Adrenal gland (tissue), 12 donors: ENCODE results near the gene TNFAIP3. TPM values are rescaled to one million over a fixed set of nuclear protein-coding genes. Genes with fewer than 3 reads are reported as not detected.

Source experiments
- DNase-seq, 7 donors: peaks; one replicate each; pipeline ENCODE4 v3.0.0-alpha.2; 2019 to 2020
- H3K27ac ChIP-seq, 5 donors: fragments of 200-600 bp; sonication (generic) in 4 of 5; 1 replicate in 3 of 5; 2 replicates in 2 of 5; pipeline versions ENCODE4 v1.5.1 to v1.8.0; 2016 to 2020; ENCODE audit warnings: mild to moderate bottlenecking in 1 of 5
- H3K27me3 ChIP-seq: fragments of 200-600 bp; 2 replicates; pipeline ENCODE4 v1.8.0; 2021
- H3K36me3 ChIP-seq, 2 donors: fragments of 200-600 bp; replicated peaks in 1 of 2; 1 replicate in 1 of 2; 2 replicates in 1 of 2; pipeline versions ENCODE4 v1.5.1 to v1.8.0; 2018 to 2022
- H3K4me1 ChIP-seq, 2 donors: fragments of 200-600 bp; replicated peaks in 1 of 2; 1 replicate in 1 of 2; 2 replicates in 1 of 2; pipeline versions ENCODE4 v1.5.1 to v1.8.0; 2018 to 2021
- H3K4me3 ChIP-seq, 4 donors: fragments of 200-600 bp; sonication (generic) in 3 of 4; one replicate each; pipeline ENCODE4 v1.5.1; 2016 to 2018
- H3K9me3 ChIP-seq, 3 donors: fragments of 200-600 bp; sonication (generic) in 1 of 3; replicated peaks in 1 of 3; 1 replicate in 2 of 3; 2 replicates in 1 of 3; pipeline versions ENCODE4 v1.5.1 to v1.8.0; 2016 to 2021
- CTCF ChIP-seq, 6 experiments: fragments of 450-650 bp in 4 of 6; fragments of 200-600 bp in 2 of 6; sonication (generic) in 1 of 6; IDR thresholded peaks; 1 replicate in 5 of 6; 2 replicates in 1 of 6; pipeline versions ENCODE4 v1.5.1 to v1.8.0; 2016 to 2021; ENCODE audit warnings: antibody characterized with exemption in 6 of 6, mild to moderate bottlenecking in 2 of 6, moderate library complexity in 1 of 6
- POLR2A ChIP-seq, 2 donors: fragments of 450-650 bp; IDR thresholded peaks; one replicate each; pipeline ENCODE4 v1.6.1; 2017; ENCODE audit warnings: antibody characterized with exemption in 2 of 2, mild to moderate bottlenecking in 2 of 2, moderate library complexity in 1 of 2
- WGBS, 4 donors: extraction: QIAGEN DNeasy Blood & Tissue Kit in 2 of 4; methylation state at CpG; one replicate each; pipeline versions ENCODE4 v1.1.5 to v1.1.7; 2013 to 2017; 5-methylcytosine and 5-hydroxymethylcytosine counted together
- intact Hi-C, 2 donors: fragments of 100-400 bp; cut with DNase I; formaldehyde crosslinking; loops; one replicate each; pipeline versions ENCODE4 v1.14.1 to v1.15.0; 2022 to 2023
- polyA plus RNA-seq, 3 donors: library from polyadenylated mRNA; stranded (reverse); fragments of 200-250 nt in 2 of 3; fragments of 350-450 nt in 1 of 3; fragmentation: Illumina TruSeq in 1 of 3; extraction: RNeasy Lipid Tissue Mini Kit (QIAGEN cat#74804) in 1 of 3; gene quantifications; one replicate each; pipeline ENCODE4 v1.2.3, GENCODE V29; 2013 to 2014
- total RNA-seq, 9 donors: library from RNA; depleted of rRNA in 4 of 9; stranded (reverse); fragments of >200 nt in 4 of 9; fragments of 120-200 nt in 1 of 9; fragmentation: NEBNext Ultra II Directional in 1 of 9; extraction: Animal tissue kit (Norgen Biotek cat#: 25700) in 1 of 9; gene quantifications; one replicate each; pipeline versions ENCODE4 v1.1.0 to v1.2.4, GENCODE V29; 2013 to 2023
- donor health status: healthy with polysubstance abuse.
- donor health status: Bipolar disorder and iron deficiency.
- donor health status: DM: yes; HTN: yes; CAD: no.
- donor health status: DM: no; HTN: no; CAD: no.
- donor health status: DM: no; HTN: no; CAD: no.
- donor health status: DM: yes; HTN: yes; CAD: no.

Gene TNFAIP3
- total and polyA plus RNA-seq, 12 donors: 5.0 to 29.7 (median 15.2) TPM

GRCh38 chr6:137900815-137901214 is 33.8 kb downstream of the TNFAIP3 start:
- H3K4me1 ChIP-seq: no peaks in the 10 kb centered on the region
- TF ChIP-seq POLR2A (IDR thresholded peaks at IDR 0.05) (no peak), CTCF (IDR thresholded peaks at IDR 0.05) (no peak)
- H3K9me3 ChIP-seq: no peaks in the 10 kb centered on the region
- WGBS, 4 donors: 36 to 53% (median 49%) methylated on average over 2 of the region's 2 CpGs
- no peak overlapping the region for H3K27ac ChIP-seq
- DNase-seq: no peak
- H3K36me3 ChIP-seq: no peaks in the 10 kb centered on the region
- intact Hi-C loops: no loop called here
- H3K27me3 ChIP-seq: no peaks in the 10 kb centered on the region
- H3K4me3 ChIP-seq: no peak overlapping the region

- WGBS, 4 donors: 75 to 84% (median 80%) methylated on average over 1 of the region's 1 CpG
- Histone ChIP-seq H3K27ac (no peak overlapping the region), H3K36me3 (no peaks in the 10 kb centered on the region), H3K4me1 (no peaks in the 10 kb centered on the region), H3K4me3 (no peak overlapping the region), H3K27me3 (no peaks in the 10 kb centered on the region), H3K9me3 (no peaks in the 10 kb centered on the region)
- intact Hi-C loops: no loop called here
- TF ChIP-seq CTCF (IDR thresholded peaks at IDR 0.05): no peak
- no peak for TF ChIP-seq POLR2A (IDR thresholded peaks at IDR 0.05)
- no peak for DNase-seq
These were observed 34.4 kb downstream of the TNFAIP3 start for GRCh38 chr6:137901454-137901853.

- no peaks in the 10 kb centered on the region for H3K4me1 ChIP-seq
- DNase-seq: no peak
- H3K36me3 ChIP-seq: no peaks in the 10 kb centered on the region
- intact Hi-C loops: no loop called here
- TF ChIP-seq POLR2A (IDR thresholded peaks at IDR 0.05): no peak
- TF ChIP-seq CTCF (IDR thresholded peaks at IDR 0.05): no peak
- no peaks in the 10 kb centered on the region for H3K27me3 ChIP-seq
- WGBS, 4 donors: 71 to 90% (median 84%) methylated on average over 1 of the region's 1 CpG
- no peak overlapping the region for H3K27ac ChIP-seq
- H3K9me3 ChIP-seq: no peaks in the 10 kb centered on the region
- H3K4me3 ChIP-seq: no peak overlapping the region
These were observed 35.6 kb downstream of the TNFAIP3 start for GRCh38 chr6:137902699-137903098.

- Histone ChIP-seq H3K9me3 (no peaks in the 10 kb centered on the region), H3K27me3 (no peaks in the 10 kb centered on the region), H3K36me3 (no peaks in the 10 kb centered on the region), H3K27ac (no peak overlapping the region), H3K4me1 (no peaks in the 10 kb centered on the region), H3K4me3 (no peak overlapping the region)
- WGBS, 4 donors: 89 to 90% (median 89%) methylated on average over 7 of the region's 7 CpGs
- no peak for DNase-seq
- intact Hi-C loops: no loop called here
- no peak for TF ChIP-seq POLR2A (IDR thresholded peaks at IDR 0.05)
- no peak for TF ChIP-seq CTCF (IDR thresholded peaks at IDR 0.05)
These were observed 36.3 kb downstream of the TNFAIP3 start for GRCh38 chr6:137903274-137903932.
